Measurements from ENCODE around the gene CDC23.
A peak's percentile ranks its signal among the peaks of the same experiment; 100 is the strongest.
"Not testable (repeated sequence)": the region's sequence is repeated elsewhere in the genome, so short reads cannot be mapped to it uniquely, and the experiment has no call there.

CDC23 gene

DNA sequence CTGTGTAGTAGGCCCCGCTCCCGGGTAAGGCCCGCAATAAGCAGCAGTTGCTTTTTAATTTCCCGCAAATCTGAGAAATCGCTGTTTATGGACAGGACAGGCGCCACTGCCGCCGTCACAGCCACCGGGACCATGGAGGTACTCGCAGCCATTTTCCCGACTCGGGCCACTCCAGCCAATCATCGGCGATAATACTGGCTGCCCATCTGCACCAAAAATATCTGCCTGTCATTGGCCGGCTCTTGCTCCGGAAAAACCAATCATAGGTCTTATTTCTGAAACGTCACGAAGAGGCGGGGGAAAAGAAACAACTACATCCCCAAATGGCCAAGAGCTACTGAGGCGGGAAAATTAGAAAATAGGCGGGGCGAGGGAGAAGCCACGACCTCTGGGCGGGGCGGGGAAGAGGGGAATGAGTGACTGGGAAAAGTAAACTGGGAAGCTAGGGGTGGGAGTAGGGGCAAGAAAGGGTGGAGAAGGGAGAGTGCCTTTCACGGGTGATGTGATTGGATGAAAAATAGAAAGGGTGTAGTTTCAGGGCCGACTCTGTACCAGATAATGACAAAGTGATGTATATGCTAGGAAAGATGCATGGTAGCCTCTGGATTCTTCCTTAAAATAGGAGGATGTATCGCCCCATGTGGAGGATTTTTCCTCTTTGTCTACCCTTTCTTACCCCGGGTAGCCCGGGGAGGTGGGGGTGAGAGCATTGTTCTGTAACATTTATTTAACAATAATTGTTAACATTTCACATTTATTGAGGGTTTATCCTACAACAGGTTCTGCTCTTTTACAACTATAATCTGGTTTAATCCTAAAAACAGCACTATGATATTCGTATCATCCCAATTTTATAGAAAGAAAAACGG, at the start of gene CDC23:
CDC23 (minus strand) TSS at position 163 of the 869 bp plus-strand sequence; CDS start at position 152, 11 bp downstream.
- DNase-seq: peak; percentile 98

- DNase-seq: no peak
These were observed 45.7 kb upstream of the CDC23 start for GRCh38 chr5:138258704-138259292.

DNA sequence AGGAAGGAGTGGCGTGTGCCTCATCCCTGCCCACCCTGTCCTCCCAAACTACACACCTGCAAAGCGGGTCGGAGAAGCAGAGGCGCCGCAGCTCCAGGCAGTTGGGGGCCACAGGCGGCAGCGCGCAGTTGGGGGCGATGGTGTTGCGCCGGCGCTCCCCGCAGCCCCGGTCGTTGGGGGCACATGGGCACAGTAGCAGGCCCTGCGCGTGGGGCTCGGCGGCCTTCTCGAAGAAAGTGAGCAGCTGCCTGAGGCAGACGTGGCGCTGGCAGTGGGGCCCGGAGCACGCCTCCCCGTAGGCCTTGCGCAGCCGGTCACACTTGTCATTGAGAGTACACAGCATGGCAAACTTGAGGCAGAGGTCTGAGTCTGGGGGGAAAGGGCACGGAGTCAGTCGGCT, 44.5 kb upstream of the CDC23 start:
- no peak for DNase-seq

DNA sequence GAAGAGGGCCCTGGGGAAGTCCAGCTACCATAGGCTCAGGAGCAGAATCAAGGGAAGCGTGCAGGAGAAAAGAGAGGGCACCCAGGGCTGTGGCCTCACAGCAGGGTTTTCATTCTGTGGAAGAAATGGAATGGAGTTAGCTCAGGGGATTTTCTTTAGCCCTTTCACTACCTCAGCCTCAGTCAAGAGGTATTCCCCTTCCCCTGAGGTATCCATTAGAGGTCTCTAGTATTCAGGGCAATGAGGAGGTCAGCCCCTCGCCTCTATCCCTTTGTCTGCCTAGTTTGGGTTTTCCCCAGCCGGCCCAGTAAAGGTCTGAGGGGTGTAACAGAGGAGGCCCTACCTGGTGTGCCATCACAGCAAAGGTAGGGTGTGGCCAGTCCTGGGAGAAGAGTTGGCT, 39.8 kb upstream of the CDC23 start:
- DNase-seq: no peak

DNA sequence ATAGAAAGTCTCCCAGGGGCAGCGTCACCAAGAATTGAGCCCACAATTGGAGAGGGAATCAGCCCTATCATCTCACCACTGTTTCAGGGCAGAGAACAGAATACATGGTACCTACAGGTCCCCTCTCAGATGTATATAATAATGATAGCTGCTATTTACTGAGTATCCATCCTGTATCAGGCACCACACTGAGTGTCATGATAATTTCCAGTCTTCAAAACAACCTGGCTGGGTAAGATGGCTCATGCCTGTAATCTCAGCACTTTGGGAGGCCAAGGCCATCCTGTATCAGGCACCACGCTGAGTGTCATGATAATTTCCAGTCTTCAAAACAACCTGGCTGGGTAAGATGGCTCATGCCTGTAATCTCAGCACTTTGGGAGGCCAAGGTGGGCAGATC, 34.7 kb upstream of the CDC23 start:
- DNase-seq: not testable (repeated sequence)

DNA sequence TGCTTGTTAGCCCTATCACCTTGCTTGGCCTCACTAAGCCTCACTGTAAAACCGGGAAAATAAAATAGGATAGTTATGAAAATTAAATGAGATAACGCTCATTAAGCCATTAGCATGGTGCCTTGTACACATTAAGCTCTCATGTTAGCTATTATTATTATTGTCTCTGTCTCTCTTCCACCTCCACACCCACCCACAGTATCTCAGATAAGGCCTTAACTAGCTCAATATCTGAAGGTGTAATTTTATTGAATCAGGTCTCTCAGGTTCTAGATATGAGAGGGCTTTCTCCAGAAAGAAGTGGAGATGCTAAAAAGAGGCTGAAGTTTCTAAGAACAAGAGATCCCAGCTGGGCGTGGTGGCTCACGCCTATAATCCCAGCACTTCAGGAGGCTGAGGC, 33.7 kb upstream of the CDC23 start:
- DNase-seq: no peak

DNA sequence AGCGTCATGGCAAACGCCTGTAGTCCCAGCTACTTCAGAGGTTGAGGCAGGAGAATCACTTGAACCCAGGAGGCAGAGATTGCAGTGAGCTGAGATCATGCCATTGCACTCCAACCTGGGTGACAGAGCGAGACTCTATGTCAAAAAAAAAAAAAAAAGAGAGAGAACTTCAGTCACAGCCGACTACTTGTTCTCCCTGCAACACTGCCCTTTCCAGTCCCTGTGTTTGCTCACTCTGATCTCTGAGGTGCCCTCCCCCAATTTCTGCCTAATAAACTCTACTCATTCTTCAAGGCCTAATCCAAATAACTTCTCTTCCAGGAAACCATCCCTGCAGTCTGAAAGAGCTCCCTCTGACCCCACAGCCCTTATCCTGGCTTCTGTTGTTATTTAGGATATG, 33.2 kb upstream of the CDC23 start:
- DNase-seq: no peak

DNA sequence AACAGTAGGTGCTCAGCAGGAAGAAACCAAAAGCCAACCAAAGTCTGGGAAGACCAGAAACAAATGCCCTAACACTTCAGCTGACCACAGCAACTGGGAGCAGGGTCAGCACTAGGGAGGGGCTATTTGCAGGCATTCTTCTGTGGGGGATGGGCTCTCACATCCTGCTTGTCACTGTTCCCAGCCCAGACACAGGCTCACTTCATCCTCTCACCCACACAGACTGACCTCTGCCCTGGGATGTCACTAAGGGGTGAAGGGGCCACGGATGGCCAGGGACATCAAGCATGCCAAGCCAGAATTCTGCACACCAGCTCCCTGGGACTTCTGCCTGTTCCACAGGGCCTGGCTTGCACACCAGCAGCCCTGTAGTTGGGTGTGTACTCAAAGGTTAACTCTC, 32.6 kb upstream of the CDC23 start:
- DNase-seq: no peak

DNA sequence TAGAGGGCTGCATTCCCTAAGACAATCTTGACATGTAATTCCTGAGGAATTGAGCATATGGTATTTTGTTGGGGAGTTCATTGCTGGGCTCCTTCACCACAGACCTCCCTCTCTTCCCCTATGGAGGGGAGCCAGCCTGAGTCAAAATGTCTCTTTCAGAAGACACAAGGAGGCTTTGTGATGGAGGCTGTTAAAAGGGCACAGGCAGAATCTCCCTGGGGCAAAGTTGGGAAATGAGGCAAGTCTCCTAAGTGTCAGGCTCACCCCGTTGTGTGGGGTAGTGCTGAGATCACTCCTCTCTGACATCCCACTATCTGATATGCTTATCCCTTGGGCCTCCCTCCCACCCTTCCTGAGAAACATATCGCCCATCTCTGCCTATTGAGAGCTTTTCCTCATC, 30.7 kb upstream of the CDC23 start:
- DNase-seq: no peak

- DNase-seq: peak; percentile 6
These were observed 28.8 kb upstream of the CDC23 start for GRCh38 chr5:138241688-138242571.

DNA sequence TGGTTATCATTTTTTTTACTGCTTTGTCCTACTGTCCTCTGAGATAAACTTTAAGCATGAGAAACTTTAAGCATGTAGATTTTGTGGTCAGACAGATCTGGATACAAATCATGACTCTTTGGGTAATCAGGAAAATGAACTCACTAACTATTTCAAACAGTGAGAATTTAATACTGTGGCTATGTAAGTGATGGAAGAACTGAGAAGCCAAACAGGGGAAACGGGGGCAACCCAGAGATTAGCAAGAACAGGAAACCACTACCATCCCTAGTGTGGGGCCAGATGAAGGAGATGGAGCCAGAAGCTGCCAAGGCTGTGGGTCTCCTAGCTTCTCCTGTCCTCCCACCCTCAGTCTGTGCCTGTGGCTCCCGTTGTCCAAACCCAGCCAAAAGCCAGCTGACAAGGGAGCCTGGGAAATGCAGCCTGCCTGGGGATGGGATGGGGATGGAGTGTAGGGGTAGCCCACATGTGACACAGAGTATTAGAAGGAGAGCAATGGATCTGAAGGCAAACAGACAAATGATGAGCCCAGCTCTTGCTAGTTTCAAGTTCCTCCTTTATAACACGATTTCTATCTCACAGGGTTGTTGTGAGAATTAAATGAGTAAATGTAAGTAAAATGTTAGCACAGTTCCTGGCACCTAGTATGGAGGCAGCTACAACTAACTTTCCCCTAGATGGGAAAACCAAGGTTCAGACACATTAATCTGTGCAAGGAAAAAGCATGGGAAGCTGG, 27.7 kb upstream of the CDC23 start:
- peak; percentile 4 for DNase-seq

- DNase-seq: no peak
These were observed 24.9 kb upstream of the CDC23 start for GRCh38 chr5:138238034-138238433.

DNA sequence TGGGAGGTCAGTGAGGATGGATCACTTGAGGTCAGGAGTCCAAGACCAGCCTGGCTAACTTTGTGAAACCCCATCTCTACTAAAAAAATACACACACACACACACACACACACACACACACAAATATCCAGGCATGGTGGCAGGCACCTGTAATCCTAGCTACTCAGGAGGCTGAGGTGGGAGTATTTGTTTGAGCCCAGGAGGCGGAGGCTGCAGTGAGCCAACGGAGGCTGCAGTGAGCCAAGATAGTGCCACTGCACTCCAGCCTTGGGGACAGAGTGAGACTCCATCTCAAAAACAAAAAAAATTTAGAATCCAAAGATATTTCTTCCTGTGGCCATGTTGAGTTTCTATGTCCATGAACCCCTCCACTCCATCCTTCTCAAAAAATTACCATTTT, 21.5 kb upstream of the CDC23 start:
- no peak for DNase-seq

DNA sequence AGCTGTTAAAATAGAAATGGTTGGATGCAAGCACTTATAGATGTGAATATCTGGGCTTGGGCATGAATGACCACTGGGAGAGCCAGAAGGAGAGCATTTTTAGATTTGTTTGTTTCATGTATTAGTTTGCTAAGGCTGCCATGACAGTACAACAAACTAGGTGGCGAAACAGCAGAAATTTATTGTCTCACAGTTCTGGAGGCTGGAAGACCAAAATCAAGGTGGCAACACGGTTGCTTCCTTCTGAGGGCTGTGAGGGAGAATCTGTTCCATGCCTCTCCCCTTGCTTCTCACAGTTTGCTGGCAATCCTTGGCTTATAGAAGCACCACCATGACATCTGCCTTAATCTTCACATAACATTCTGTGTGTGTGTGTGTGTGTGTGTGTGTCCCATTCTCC, 20.2 kb upstream of the CDC23 start:
- no peak for DNase-seq

DNA sequence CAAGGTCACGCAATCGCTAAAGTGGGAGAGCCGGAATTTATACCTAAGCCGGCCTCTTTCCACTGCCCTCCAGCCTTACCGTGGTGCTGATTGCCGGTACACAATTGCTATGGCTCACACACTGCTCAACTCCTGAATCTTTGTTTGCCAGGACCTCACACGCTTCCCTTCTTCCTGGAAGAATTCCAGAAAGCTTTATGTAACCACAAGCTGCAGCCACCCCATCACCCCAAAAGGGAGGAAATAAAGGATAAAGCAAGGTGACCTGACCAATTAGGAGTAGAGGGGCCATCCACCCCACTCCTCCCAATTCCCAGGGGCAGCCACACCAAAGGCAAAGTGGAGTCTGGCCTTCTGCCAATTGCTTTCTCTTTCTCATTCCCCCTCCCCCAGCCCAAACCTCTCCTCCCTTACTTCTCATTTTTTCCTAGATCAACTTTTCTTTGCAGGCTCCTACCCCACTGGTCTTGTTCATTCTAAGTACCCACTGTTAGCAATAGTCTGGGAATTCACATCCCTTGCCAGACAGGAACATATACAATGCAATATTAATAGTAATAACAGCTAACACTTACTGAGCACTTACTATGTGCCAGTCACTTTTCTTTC, 18.0 kb upstream of the CDC23 start:
- peak; percentile 22 for DNase-seq

DNA sequence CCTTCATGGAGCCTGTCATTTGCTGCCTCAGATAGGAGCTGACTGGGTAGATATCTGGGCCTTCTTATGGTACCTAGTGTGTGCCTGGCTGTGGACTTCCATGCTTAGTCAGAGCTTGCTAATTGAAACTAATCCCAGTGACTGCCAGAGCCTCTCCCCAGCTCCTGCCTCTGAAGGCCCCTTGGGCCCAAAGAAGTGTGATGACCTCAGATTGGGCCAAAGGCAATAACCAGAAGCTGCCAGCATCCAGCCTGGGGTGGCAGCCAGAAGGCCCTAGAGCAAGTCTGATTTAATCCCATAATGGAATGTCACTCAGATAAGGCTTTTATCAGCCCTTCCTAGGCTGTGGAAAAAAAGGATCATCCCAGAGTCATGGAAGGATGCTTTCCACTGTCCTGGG, 17.1 kb upstream of the CDC23 start:
- no peak for DNase-seq

- no peak for DNase-seq
These were observed 16.3 kb upstream of the CDC23 start for GRCh38 chr5:138229387-138229786.

DNA sequence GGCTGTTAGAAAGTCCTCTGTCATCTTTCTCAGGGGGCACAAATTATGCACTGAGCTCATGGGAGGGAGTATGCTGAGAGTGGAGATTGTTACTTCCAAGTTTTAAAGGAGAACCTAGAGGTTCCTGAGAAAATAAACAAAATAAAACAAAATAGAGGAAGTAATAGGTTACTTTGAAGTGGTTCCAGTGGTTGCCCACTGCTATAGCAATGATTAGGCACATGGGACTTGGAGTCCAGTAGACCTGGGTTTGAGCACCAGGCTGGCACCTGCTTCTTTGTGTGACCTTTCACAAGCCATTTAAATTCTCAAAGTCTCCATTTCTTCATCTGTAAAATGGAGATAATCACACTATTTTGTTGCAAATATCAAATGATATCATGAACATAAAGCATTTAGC, 13.8 kb upstream of the CDC23 start:
- DNase-seq: no peak

DNA sequence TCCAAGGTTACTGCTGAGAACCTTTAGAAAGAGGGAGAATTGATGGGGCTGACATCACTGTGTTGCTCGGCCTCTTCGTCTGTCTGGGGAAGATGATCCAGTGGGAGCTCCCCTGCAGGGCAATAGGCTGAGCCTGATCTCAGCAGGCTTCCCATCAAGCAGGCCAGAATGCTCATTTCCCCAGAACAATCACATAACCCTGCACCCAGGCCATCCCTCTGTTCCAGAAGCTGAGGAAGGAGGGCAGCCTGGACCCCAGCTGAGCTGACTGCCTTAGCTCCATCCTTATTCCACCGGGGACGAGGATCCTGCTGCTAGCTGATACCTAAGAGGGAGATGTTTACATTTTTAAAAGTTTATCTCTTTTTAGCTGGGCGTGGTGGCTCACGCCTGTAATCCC, 11.6 kb upstream of the CDC23 start:
- no peak for DNase-seq

DNA sequence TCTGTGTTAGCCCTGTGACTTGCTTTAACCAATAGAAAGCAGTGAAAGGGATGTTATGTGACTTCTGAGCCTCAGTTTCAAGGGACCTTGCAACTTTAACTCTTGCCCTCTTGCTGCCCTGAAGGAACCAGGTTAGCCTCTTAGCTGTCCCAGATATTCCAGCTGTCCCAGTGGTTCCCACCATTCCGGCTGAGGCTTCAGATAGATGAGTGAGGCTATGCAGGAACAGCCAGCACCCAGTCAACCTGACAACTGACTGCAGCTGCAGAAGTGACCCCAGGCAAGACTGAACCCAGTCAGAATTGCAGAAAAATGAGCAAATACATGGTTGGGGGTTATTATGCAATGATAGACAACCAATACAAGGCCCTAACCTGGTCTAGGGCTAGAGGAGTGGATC, 10.4 kb upstream of the CDC23 start:
- DNase-seq: no peak

DNA sequence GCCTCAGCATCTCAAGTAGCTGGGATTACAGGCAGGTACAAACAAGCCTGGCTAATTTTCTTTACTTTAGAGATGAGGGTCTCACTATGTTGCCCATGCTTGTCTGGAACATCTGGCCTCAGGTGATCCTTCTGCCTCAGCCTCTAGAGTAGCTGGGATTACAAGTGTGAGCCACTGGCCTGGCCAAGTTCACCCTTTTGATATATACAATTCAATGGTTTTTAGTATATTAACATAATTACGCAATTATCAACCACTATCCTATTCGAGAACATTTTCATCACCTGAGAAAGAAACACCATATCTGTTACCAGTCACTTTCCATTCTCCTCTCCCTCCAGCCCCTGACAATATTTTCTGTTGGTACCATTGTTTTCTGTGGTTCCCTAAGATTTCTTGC, 3.7 kb upstream of the CDC23 start:
- DNase-seq: no peak

DNA sequence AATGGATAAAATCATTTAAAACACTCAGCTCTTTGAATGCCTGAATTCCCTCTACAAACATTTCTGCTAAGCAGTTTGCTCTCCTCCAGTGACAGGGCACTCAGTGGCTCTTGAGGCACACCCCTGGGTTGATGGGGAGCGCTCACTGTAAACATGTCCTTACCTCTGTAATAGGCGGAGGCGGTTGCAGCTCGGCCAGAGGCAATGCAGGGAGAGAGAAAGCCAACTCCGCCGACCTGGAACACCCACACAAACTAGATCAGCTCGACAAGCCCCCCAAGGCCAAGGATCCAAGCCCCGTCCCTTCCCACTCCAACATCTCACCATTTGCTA, 329 bp downstream of the CDC23 start:
- peak; percentile 3 for DNase-seq

GRCh38 chr5:138210985-138211384, 2.1 kb downstream of the CDC23 start:
- no peak for DNase-seq

All from suppressor macrophage treated with lipopolysaccharide for 4 hours (primary cell).